HG02571 (cell line): Measurements from ENCODE around the gene GMCL1.
"Not testable (repeated sequence)": the region's sequence is repeated elsewhere in the genome, so short reads cannot be mapped to it uniquely, and the experiment has no call there.

Source experiments
- ATAC-seq: cut with Tn5 transposase; IDR thresholded peaks from one replicate; pipeline ENCODE4 v1.9.1; 2021; ENCODE audit warnings: mild to moderate bottlenecking, moderate library complexity; ENCODE audit not compliant: unreplicated experiment

GMCL1 gene

GRCh38 chr2:69847068-69847828 lies 17.8 kb downstream of the GMCL1 start:
- ATAC-seq = no peak

- ATAC-seq = no peak
Measured at GRCh38 chr2:69848186-69848790, 18.8 kb downstream of the GMCL1 start.

- ATAC-seq = no peak
Measured at GRCh38 chr2:69858261-69858660, 28.8 kb downstream of the GMCL1 start.

- ATAC-seq = no peak
Measured at GRCh38 chr2:69863298-69863697, 33.8 kb downstream of the GMCL1 start.

GRCh38 chr2:69888451-69888850 lies 59.0 kb downstream of the GMCL1 start:
- ATAC-seq = no peak

GRCh38 chr2:69889302-69889701 lies 59.8 kb downstream of the GMCL1 start:
- ATAC-seq = no peak

GRCh38 chr2:69890881-69891280 lies 61.4 kb downstream of the GMCL1 start:
- ATAC-seq = no peak

GRCh38 chr2:69892838-69893424 lies 63.5 kb downstream of the GMCL1 start:
- not testable (repeated sequence) for ATAC-seq

- ATAC-seq = peak; percentile 63
Measured at GRCh38 chr2:69893684-69894551, 64.5 kb downstream of the GMCL1 start, which contains the start of gene SNRNP27. Gene SNRNP27 (plus strand): TSS chr2:69893956. CDS start chr2:69893985, 29 bp downstream.

- not testable (repeated sequence) for ATAC-seq
Measured at GRCh38 chr2:69894737-69895136, 65.3 kb downstream of the GMCL1 start.

- no peak for ATAC-seq
Measured at GRCh38 chr2:69902213-69902922, 72.9 kb downstream of the GMCL1 start.

- no peak for ATAC-seq
Measured at GRCh38 chr2:69907216-69907615, 77.8 kb downstream of the GMCL1 start.

- no peak for ATAC-seq
Measured at GRCh38 chr2:69911985-69912563, 82.6 kb downstream of the GMCL1 start.

- peak; percentile 90 for ATAC-seq
Measured at GRCh38 chr2:69914164-69914949, 84.9 kb downstream of the GMCL1 start.

GRCh38 chr2:69914950-69915945 lies 85.8 kb downstream of the GMCL1 start, which contains the start of gene MXD1:
Gene MXD1 (plus strand): TSS chr2:69915109. CDS start chr2:69915331, 222 bp downstream.
- ATAC-seq = no peak

GRCh38 chr2:69916106-69916505 lies 86.6 kb downstream of the GMCL1 start:
- no peak for ATAC-seq

GRCh38 chr2:69917852-69918251 lies 88.4 kb downstream of the GMCL1 start:
- ATAC-seq = no peak

- ATAC-seq = no peak
Measured at GRCh38 chr2:69918401-69918800, 88.9 kb downstream of the GMCL1 start.
